DND-41 (cell line): ENCODE results near the gene SMARCAD1.

Experiments
- CTCF ChIP-seq: IDR thresholded peaks from 2 replicates; pipeline ENCODE4 v1.5.1; 2012; ENCODE audit warnings: borderline replicate concordance, low read length, moderate library complexity, mild to moderate bottlenecking; ENCODE audit not compliant: poor library complexity, severe bottlenecking; ENCODE audit errors: extremely low read depth
- EZH2 ChIP-seq: IDR thresholded peaks from 3 replicates; pipeline ENCODE4 v1.6.1; 2012; ENCODE audit warnings: borderline replicate concordance, low read depth, mild to moderate bottlenecking, moderate library complexity, low read length, inconsistent platforms; ENCODE audit not compliant: severe bottlenecking

- TF ChIP-seq CTCF: no peak
- TF ChIP-seq EZH2: no peak
These were observed 69.9 kb downstream of the SMARCAD1 start for GRCh38 chr4:94277534-94277933.
